Spleen (tissue), 11 donors: ENCODE results near the gene MOCS1. TPM values are rescaled to one million over a fixed set of nuclear protein-coding genes. Genes with fewer than 3 reads are reported as not detected.

Experiments used
- DNase-seq: peaks from one replicate; pipeline ENCODE4 v3.0.0-alpha.2; 2020
- H3K27ac ChIP-seq, 8 donors: fragments of 200-600 bp; sonication (generic) in 7 of 8; 1 replicate in 4 of 8; 2 replicates in 4 of 8; pipeline versions ENCODE4 v1.5.0 to v1.8.0; 2016 to 2021; ENCODE audit warnings: inconsistent platforms in 4 of 8, mild to moderate bottlenecking in 4 of 8, moderate library complexity in 1 of 8
- H3K27me3 ChIP-seq, 7 donors: fragments of 200-600 bp; sonication (generic) in 6 of 7; replicated peaks in 1 of 7; 1 replicate in 4 of 7; 2 replicates in 3 of 7; pipeline versions ENCODE4 v1.5.0 to v1.8.0; 2016 to 2021; ENCODE audit warnings: inconsistent platforms in 3 of 7, mild to moderate bottlenecking in 1 of 7
- H3K36me3 ChIP-seq, 6 donors: fragments of 200-600 bp; sonication (generic) in 5 of 6; 1 replicate in 4 of 6; 2 replicates in 2 of 6; pipeline versions ENCODE4 v1.5.0 to v1.8.0; 2016 to 2021; ENCODE audit warnings: inconsistent platforms in 2 of 6
- H3K4me1 ChIP-seq, 6 donors: fragments of 200-600 bp; sonication (generic) in 5 of 6; 1 replicate in 3 of 6; 2 replicates in 3 of 6; pipeline versions ENCODE4 v1.5.0 to v1.8.0; 2016 to 2021; ENCODE audit warnings: inconsistent platforms in 3 of 6
- H3K4me3 ChIP-seq, 8 donors: fragments of 200-600 bp; sonication (generic) in 7 of 8; 1 replicate in 4 of 8; 2 replicates in 4 of 8; pipeline versions ENCODE4 v1.5.0 to v1.8.0; 2016 to 2021; ENCODE audit warnings: inconsistent platforms in 4 of 8, mild to moderate bottlenecking in 4 of 8, moderate library complexity in 2 of 8
- H3K9me3 ChIP-seq, 8 donors: fragments of 200-600 bp; sonication (generic) in 7 of 8; 1 replicate in 4 of 8; 2 replicates in 4 of 8; pipeline versions ENCODE4 v1.5.0 to v1.8.0; 2016 to 2021; ENCODE audit warnings: inconsistent platforms in 4 of 8
- POLR2A ChIP-seq, 3 donors: fragments of 450-650 bp; IDR thresholded peaks; one replicate each; pipeline ENCODE4 v1.5.1; 2017; ENCODE audit warnings: antibody characterized with exemption in 3 of 3, mild to moderate bottlenecking in 1 of 3
- POLR2AphosphoS5 ChIP-seq, 3 donors: sonication (generic); formaldehyde crosslinking; IDR thresholded peaks; one replicate each; pipeline ENCODE4 v1.5.1; 2017; ENCODE audit warnings: antibody characterized with exemption in 3 of 3
- WGBS, 5 donors: extraction: QIAGEN DNeasy Blood & Tissue Kit in 3 of 5; methylation state at CpG; one replicate each; pipeline versions ENCODE4 v1.1.5 to v1.1.7; 2013 to 2018; 5-methylcytosine and 5-hydroxymethylcytosine counted together
- intact Hi-C: fragments of 100-400 bp; cut with DNase I; formaldehyde crosslinking; loops from one replicate; pipeline ENCODE4 v1.15.0; 2023; ENCODE audit warnings: low total_unique reads
- polyA plus RNA-seq, 3 donors: library from polyadenylated mRNA; stranded (reverse); fragments of 200-250 nt; gene quantifications; one replicate each; pipeline ENCODE4 v1.2.1, GENCODE V29; 2013
- total RNA-seq, 7 donors: library from RNA; depleted of rRNA in 3 of 7; stranded (reverse); fragments of >200 nt in 3 of 7; fragmentation: NEBNext Ultra II Directional in 4 of 7; extraction: Animal tissue kit (Norgen Biotek cat#: 25700) in 4 of 7; gene quantifications; one replicate each; pipeline versions ENCODE4 v1.1.0 to v1.2.1, GENCODE V29; 2016 to 2021
- TF ChIP-seq, protein P1 (sequence below), 11 experiments: fragments of 200-600 bp in 7 of 11; fragments of 450-650 bp in 4 of 11; sonication (generic) in 4 of 11; IDR thresholded peaks in 8 of 11; conservative IDR thresholded peaks in 3 of 11; 1 replicate in 7 of 11; 2 replicates in 4 of 11; pipeline versions ENCODE4 v1.4.0 to v1.8.0; 2016 to 2021; ENCODE audit warnings: antibody characterized with exemption in 11 of 11, inconsistent platforms in 4 of 11, mild to moderate bottlenecking in 1 of 11
- donor health status: healthy with polysubstance abuse.
- donor health status: DM: no; HTN: no; CAD: no; lungs with moderate emphysema.
- donor health status: DM: no; HTN: no; CAD: no.
- donor health status: Bipolar disorder and iron deficiency.
- donor health status: healthy.
- donor health status: DM: no; HTN: no; CAD: no.
- donor health status: DM: yes; HTN: yes; CAD: no.

Gene MOCS1
- total and polyA plus RNA-seq, 10 donors = 1.2 to 10.2 (median 5.6) TPM

DNA sequence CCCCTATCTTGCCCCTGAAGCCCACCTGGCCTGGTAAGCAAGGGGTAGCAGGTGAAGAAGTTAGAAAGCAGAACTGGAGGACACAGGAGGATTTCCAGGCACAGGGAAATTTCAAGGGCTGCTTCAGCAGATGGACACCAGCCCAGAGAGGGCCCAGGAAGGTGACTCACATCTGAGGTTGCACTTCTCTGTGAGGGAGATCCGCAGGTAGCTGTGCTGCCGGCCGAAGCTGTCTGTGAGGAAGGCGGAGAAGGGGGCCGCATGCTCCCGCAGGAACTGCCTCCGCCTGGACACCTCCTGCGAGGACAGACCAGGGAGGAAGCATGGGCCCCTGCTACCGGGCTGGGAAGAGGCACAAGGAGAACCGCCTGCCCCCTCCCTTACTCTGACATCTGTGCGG, 7.1 kb downstream of the MOCS1 start:
- intact Hi-C loops = no loop called here
- Histone ChIP-seq H3K36me3 (peaks cover 0 to 30% (median 3%) of the 10 kb centered on the region in 6 donors), H3K27ac (no peak overlapping the region), H3K27me3 (peaks cover 0 to 4% (median 0%) of the 10 kb centered on the region in 7 donors), H3K9me3 (no peaks in the 10 kb centered on the region), H3K4me1 (peaks cover 0 to 12% (median 0%) of the 10 kb centered on the region in 6 donors), H3K4me3 (no peak overlapping the region)
- TF ChIP-seq, protein P1, sequence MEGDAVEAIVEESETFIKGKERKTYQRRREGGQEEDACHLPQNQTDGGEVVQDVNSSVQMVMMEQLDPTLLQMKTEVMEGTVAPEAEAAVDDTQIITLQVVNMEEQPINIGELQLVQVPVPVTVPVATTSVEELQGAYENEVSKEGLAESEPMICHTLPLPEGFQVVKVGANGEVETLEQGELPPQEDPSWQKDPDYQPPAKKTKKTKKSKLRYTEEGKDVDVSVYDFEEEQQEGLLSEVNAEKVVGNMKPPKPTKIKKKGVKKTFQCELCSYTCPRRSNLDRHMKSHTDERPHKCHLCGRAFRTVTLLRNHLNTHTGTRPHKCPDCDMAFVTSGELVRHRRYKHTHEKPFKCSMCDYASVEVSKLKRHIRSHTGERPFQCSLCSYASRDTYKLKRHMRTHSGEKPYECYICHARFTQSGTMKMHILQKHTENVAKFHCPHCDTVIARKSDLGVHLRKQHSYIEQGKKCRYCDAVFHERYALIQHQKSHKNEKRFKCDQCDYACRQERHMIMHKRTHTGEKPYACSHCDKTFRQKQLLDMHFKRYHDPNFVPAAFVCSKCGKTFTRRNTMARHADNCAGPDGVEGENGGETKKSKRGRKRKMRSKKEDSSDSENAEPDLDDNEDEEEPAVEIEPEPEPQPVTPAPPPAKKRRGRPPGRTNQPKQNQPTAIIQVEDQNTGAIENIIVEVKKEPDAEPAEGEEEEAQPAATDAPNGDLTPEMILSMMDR (IDR thresholded peaks at IDR 0.05 in 8 of 11, conservative IDR thresholded peaks at IDR 0.05 in 3 of 11) = no peak
- TF ChIP-seq POLR2AphosphoS5 (IDR thresholded peaks at IDR 0.05) (no peak), POLR2A (IDR thresholded peaks at IDR 0.05) (no peak)
- 84 to 95% (median 93%) methylated on average over 8 to 11 of the region's 11 CpGs for WGBS, 5 donors
- DNase-seq = no peak

GRCh38 chr6:39926668-39927067, 7.6 kb downstream of the MOCS1 start:
- no peak for TF ChIP-seq POLR2AphosphoS5 (IDR thresholded peaks at IDR 0.05)
- TF ChIP-seq, protein P1 (IDR thresholded peaks at IDR 0.05 in 8 of 11, conservative IDR thresholded peaks at IDR 0.05 in 3 of 11) = no peak
- no peak for TF ChIP-seq POLR2A (IDR thresholded peaks at IDR 0.05)
- Histone ChIP-seq H3K36me3 (peaks cover 0 to 30% (median 3%) of the 10 kb centered on the region in 6 donors), H3K27ac (no peak overlapping the region), H3K4me3 (no peak overlapping the region), H3K4me1 (peaks cover 0 to 12% (median 0%) of the 10 kb centered on the region in 6 donors), H3K27me3 (peaks cover 0 to 4% (median 0%) of the 10 kb centered on the region in 7 donors), H3K9me3 (no peaks in the 10 kb centered on the region)
- 70 to 80% (median 79%) methylated on average over 3 of the region's 3 CpGs for WGBS, 5 donors
- intact Hi-C loops = no loop called here
- peak; percentile 12 for DNase-seq

GRCh38 chr6:39925931-39926290, 8.4 kb downstream of the MOCS1 start:
- DNase-seq = peak; percentile 55
- H3K36me3 ChIP-seq = peaks cover 0 to 30% (median 3%) of the 10 kb centered on the region in 6 donors

DNA sequence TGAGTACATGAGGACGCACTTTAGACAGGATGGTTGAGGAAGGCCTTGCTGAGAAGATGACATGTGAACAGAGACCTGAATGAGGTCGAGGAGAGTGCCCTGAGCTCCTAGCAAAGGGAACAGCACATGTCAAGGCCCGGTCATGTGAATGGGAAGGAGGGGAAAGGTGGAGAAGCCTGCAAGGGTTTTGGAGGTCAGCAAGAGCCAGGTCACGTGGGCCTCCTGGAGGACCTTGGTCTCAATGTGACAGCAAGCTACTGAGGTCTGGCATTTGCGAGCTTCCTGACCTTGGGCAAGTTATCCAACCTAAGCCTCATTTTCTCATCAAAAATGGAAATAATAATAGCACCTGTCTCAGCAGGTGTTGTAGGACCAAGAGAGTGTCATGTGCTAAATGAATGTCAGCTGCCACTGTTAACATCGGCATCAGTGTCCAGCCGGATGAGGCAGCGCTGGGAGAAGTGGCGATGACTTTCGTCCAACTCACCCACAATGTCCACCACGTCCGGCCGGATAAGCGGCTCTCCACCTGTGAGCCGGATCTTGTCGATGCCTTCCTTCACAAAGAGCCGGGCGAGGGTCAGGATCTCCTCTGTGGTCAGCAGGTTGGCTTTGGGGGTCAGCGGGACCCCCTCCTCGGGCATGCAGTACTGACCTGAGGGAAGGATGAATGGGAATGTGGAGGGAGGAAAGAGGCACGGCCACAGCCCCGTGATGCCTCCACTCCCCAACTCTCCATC, 8.9 kb downstream of the MOCS1 start:
- no peaks in the 10 kb centered on the region for H3K9me3 ChIP-seq
- H3K4me3 ChIP-seq = no peak overlapping the region
- intact Hi-C loops = no loop called here
- H3K4me1 ChIP-seq = peaks cover 0 to 12% (median 0%) of the 10 kb centered on the region in 6 donors
- H3K36me3 ChIP-seq = peaks cover 0 to 30% (median 3%) of the 10 kb centered on the region in 6 donors
- no peak overlapping the region for H3K27ac ChIP-seq
- no peak for TF ChIP-seq POLR2AphosphoS5 (IDR thresholded peaks at IDR 0.05)
- TF ChIP-seq, protein P1 (IDR thresholded peaks at IDR 0.05 in 8 of 11, conservative IDR thresholded peaks at IDR 0.05 in 3 of 11) = no peak
- TF ChIP-seq POLR2A (IDR thresholded peaks at IDR 0.05) = no peak
- H3K27me3 ChIP-seq = peaks cover 0 to 4% (median 0%) of the 10 kb centered on the region in 7 donors
- WGBS, 5 donors = 92 to 97% (median 94%) methylated on average over 22 of the region's 22 CpGs
- DNase-seq = peak; percentile 63

More at GRCh38 chr6:39925931-39926290, 8.4 kb downstream of the MOCS1 start:
- Histone ChIP-seq H3K27ac (no peak overlapping the region), H3K27me3 (peaks cover 0 to 4% (median 0%) of the 10 kb centered on the region in 7 donors), H3K4me1 (peaks cover 0 to 12% (median 0%) of the 10 kb centered on the region in 6 donors), H3K9me3 (no peaks in the 10 kb centered on the region), H3K4me3 (no peak overlapping the region)
- TF ChIP-seq POLR2A (IDR thresholded peaks at IDR 0.05) = no peak
- TF ChIP-seq, protein P1 (IDR thresholded peaks at IDR 0.05 in 8 of 11, conservative IDR thresholded peaks at IDR 0.05 in 3 of 11) = no peak
- TF ChIP-seq POLR2AphosphoS5 (IDR thresholded peaks at IDR 0.05) = no peak
- WGBS, 5 donors = 89 to 95% (median 91%) methylated on average over 2 to 3 of the region's 3 CpGs
- intact Hi-C loops = no loop called here
